ENCODE measurements around the gene HSPH1.

DNA sequence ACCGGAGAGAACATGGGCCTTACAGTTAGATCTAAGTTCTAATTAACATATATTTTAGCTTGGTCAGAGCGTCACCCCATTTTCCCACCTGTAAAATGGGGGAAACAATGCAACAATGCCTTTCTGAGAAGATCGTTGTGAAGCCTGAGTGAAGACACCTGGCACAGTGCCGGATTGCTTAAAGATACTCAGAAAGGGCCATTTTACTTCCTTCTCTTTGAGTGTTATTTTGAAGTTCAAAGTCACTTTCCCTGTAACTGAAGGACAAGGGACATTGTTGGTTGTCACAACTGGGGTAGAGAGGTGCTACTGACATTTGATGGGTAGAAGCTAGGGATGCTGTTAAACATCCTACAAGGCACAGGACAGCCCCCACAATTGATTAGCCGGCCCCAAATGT is 28.1 kb downstream of the HSPH1 start:
- TF ChIP-seq CTCF (conservative IDR thresholded peaks at IDR 0.05) = no peak
- no peak for TF ChIP-seq ZFX (IDR thresholded peaks at IDR 0.05)

Data from C4-2B (cell line).